AML-193 (cell line): ENCODE data around the gene COA7.

ENCODE experiments used
- DNase-seq, 2 experiments: peaks; one replicate each; lab custom pipeline; 2025; lab: John Stamatoyannopoulos, UW

COA7 gene

DNA sequence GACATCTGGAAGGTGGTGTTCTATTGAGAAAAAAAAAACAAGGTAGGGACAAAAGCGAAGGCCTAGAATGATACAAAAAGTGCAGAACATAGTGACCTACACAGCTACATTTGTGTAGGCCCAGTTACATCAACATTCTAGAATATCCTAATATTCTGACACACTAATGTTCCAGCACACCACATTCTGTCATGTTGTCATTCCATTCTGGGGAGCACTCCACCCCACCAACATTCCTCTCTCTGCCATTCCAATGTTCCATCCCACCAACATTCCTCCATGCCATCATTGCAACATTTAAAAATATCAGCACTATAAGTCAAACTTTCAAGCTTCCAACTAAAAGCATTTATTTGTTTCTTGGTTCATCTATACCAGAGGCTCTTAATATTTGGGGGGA lies 28.5 kb downstream of the COA7 start:
- no peak for DNase-seq

DNA sequence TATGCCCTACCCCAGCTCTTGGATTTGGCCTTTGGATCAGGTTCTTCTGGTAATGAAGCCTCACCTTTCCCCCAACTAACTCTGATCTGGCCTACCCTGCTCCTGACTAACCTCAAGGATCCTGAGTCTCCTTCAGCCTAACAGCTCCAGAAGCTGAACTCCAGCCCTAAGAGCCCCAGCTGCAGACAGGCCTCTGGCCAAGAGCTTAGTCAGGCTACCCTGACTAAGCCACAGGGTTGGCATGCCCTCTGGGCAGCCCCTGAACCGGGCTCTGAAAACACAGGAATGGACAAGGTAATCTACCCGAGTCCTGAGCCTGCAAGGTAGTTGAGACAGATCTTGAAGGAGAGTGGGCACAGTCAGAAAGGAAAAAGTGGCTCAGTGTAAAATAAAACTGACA lies 29.4 kb downstream of the COA7 start:
- no peak for DNase-seq

DNA sequence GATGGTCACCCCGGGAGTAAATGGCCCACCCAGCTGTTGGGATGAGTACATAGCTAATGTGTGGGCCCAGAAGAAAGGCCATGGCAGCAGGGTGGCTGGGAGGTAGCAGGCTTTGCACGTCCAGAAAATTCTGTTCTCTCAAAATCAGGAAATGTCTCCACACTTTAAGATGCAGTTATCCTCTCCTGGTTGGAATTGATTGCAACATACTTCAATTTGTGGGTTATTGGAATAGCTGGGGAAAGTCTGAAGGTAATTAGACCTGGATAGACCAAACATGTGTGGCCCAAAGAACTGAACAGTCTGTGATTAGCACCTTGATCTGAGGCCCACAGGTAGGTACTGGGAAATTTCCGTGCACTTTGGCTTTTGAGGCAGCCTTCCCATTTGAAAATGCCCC lies 30.2 kb downstream of the COA7 start:
- DNase-seq = no peak

DNA sequence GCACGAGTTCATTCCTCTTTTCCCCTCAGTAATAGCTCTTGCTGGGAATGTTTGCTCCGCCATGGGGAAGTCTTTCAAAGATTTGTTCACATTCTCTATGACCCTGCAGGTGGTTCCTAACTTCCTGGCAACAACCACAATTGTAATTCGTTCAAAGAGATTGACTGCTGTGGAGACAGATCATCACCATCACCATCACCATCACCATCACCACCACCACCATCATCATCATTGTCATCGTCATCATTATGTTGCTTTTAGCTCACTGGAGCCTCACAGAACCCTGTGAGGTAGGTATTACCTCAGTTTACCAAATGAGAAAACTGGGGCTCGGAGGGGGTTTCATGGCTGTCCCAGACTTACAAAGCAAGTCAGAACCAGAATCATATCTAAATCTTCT lies 30.9 kb downstream of the COA7 start:
- DNase-seq = no peak

DNA sequence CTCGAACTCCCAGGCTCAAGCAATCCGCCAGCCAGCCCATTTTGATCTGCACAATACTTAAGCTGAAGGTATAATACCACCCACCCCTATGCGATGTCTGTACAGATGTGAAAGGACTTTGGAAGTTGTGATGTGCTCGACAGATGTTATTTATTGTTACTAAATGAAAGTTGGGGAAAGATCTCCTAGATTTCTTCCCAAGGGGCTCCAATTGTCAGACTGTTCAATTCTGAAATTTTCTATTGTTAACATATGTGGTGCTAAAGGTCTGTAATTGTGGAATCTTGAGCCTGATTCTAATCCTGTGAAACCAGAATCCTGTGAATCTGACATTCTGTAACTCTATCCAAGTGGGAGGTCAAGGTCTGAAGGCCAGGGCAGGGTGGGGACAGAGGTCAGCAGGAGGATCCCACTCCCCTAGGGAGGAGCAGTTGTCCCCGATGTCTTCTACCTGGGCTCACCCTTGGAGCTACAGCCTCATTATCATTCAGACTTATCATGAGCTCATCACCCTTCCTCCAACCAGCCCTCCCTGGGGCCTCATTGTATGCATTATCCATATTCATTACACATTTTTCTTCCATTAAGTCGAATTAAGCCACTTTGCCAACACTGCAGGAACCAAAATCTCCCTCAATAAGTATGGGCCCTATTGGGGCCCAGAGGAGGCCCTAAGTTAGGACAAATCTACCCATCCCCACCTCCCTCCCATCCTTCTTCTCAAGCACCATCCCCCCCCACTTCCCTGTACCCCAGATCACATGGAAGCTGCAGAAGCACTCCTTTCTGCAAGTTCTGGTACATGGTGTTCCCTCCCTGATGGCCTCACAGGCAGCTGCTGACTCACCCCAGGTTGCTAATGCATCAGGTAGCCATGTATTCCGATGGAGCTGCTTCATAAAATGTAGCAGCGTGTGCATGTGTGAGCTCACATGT lies 32.9 kb downstream of the COA7 start:
- no peak for DNase-seq

DNA sequence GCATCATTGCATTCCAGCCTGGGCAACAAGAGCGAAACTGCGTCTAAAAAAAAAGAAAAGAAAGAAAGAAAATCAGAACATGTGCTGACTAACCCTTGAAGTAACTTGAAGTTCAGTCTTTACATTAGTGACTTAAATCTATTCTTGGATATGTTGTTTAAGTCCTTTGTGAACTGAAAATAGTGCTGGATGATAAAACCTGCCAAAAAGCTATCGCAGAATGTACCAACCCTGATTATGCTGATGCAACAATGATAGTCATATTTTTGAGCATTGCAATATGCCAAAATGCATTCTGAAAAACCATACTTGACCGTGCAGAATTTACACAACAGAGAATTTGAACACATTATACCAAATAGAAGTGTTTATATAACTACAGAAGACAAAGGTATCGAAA lies 34.4 kb downstream of the COA7 start:
- DNase-seq = no peak

DNA sequence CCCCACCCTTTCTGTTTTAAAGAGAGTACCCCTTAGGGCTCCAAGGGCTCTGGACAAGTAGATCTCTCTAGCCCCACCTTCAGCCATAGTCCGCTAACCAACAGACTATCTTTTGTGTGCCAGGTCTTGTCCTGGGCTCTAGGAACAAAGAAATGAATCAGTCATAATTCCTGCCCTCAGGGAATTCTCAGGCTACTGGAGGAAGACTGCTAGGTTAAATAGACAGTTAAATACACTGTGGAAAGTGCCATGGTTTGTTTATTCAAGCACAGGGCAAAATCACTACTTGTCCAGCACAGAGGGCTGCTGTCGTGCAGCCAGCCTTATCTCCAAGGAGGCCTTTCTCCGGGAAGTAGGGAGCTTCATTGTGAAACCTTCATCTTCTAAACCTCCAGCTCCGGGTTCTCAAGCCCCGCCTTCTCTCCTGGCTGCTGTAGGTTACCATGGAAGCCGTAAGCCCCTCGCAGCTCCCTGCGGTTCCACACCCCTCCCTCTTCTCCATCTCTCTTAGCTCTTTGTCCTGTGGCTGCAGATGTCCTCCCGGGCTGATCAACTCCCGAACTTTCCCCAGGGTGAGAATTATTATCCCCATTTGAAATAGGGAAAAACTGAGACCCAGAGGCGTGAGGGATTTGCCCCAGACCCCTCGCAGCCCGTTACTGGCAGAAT lies 35.4 kb downstream of the COA7 start:
- no peak for DNase-seq

DNA sequence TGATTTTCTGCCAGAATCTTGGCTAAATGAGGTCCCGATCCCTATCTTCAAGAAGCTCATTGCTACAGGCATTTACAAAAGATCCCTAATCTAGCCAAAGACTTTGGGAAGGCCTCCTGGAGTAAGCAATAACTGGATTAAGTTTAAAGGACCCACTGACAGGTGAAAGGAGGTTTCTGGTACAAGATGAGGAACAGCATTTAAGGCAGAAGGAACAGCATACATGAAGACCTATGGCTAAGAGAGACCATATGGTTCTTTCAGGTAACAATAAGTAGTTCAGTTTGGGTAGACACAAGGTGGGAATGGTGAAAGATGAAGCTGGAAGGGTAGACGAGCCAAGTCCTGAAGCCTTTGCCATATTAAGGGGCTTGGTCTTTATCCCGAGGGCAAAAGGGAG lies 37.3 kb downstream of the COA7 start:
- no peak for DNase-seq

DNA sequence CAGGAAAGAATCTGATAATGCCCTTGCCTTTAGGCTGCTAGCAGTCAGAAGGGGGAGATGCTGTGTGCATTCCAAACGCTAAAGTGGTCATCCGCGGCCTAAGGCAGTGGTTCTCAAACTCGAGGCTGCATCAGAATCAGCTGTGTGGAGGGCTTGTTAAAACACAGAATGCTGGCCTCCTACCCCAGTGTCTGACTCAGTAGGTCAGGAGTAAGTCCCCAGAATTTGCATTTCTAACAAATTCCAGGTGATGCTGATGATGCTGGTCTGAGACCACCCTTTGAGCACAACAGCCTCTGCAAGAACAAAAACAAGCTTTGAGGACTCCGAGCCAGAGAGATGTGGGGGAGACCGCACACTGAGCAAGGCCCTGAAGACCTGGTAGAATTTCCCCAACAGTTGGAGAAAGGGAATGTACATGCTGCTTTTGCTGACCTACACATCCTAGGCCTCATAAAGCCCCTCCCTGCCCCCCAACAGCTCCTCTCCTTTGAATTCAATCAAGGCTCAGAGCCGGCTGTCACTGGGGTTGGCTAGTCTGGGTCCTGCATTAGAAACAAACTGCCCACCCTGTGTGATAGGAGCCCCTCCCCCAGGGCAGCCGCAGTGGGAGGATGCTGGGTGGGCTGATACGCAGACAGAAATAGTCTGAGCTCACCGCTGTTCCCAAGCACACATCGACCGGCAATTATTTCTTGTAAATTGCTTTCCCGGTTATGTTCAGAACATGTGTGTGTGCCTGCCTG lies 38.1 kb downstream of the COA7 start:
- no peak for DNase-seq

DNA sequence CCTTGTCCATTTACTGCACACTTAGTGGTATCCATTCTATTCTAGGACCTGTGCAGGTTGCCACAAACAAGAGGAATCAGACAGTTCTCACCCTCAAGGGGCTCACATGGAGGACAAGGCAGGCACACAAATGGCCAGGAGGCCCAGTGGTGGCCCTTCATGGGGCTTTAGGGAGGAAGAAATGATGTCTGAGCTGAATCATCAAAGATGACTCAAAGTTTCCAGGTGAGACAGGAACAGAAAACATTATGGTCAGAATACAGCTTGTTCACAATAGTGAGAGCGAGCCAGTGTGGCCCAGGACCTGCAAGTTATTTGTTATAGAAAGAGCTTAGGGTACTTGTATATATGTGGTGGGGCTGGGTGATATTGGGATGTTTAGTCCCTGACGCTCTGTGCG lies 38.8 kb downstream of the COA7 start:
- no peak for DNase-seq

DNA sequence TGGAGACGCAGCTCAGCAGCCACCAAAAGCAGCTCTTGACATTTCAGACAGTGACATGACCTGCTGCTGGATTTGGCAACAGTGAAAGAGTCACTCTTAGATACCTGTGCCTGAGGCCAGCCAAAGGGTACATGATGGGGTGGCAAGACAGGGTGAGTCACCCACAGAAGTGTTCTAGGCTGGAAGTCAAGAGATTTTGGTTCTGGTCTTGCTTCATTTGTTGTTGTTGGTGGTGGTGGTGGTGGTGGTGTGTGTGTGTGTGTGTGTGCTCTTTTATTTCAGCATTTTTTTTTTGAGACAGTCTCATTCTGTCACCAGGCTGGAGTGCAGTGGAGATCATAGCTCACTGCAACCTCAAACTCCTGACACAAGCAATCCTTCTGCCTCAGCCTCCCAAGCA lies 39.4 kb downstream of the COA7 start:
- DNase-seq = no peak

DNA sequence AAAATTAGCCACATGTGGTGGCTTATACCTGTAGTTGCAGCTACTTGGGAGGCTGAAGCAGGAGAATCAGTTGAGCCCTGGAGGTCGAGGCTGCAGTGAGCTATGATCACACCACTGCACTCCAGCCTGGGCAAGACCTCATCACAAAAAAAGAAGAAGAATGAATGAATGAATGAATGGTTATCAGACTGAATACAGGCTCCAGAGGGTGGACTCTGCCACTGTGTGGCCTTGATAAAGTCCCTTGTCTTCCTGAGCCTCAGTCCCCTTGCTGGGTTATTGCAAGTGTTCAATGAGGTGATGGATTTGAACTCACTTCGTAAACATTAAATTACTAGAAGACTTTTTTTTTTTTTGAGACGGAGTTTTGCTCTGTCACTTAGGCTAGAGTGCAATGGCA lies 40.4 kb downstream of the COA7 start:
- no peak for DNase-seq

DNA sequence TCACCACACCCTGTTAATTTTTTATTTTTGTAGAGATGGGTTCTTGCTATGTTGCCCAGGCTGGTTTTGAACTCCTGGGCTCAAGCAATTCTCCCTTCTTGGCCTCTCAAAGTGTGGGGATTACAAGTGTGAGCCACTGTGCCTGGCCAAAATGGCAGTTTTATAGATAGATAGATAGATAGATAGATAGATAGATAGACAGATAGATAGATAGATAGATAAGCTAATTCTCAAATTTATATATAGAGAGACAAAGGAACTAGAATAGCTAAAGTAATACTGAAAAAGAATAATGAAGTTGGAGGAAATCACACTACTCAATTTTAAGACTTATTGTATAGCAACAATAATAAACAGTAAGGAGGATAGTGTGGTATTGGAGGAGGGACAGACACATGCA lies 44.1 kb downstream of the COA7 start:
- DNase-seq = no peak

DNA sequence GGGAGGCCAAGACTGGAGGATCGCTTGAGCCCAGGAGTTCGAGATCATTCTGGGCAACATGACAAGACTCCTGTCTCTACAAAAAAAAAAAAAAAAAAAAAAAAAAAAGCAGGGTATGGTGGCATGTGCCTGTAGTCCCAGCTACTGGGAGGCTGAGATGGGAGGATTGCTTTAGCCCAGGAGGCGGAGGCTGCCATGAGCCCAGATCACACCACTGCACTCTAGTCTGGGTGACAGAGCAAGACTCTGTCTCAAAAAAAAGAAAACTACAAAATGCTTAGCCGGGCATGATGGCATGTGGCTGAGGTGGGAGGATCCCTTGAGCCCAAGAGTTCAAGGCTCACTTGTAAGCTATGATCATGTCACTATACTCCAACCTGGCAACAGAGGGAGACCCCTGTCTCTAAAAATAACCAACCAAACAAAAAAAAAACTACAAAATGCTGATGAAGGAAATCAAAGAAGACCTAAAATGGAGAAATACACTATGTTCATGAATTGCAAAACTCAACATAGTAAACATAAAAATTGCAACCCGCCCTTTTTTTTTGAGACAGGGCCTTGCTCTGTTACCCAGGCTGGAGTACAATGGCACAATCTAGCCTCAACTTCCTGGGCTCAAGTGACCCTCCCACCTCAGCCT lies 44.8 kb downstream of the COA7 start:
- no peak for DNase-seq

DNA sequence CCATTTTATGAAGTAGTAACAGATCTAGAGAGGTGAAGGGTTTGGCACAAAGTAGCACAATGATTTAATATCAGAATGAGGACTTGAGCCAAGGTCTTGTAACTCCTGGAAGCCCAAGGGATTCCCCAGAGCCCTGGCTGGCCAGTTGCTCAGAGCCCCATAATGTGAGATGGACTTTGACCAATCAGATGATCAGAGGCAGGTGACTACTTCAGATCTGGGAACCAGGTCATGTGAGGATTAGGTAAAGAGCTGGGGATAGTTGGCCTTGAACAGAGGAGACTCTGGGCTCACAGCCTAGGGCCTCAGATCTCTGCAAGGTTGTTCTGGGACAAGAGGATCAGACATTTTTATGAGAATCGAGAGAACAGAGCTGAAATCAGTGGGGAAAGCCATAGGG lies 46.2 kb downstream of the COA7 start:
- DNase-seq = no peak

DNA sequence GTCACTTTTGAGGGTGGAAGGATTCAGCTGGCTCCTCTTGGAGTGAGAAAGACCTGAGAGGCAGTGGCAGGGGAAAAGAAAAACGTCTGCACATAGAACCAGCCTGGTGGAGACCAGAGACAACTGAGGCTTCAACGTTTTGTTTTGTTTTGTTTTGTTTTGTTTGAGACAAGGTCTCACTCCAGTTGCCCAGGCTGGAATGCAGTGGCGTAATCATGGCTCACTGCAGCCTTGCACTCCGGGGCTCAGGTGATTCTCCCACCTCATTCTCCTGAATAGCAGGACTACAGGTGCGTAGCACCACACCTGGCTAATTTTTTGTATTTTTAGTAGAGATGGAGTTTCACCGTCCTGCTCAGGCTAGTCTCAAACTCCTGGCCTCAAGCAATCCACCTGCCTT lies 52.9 kb downstream of the COA7 start:
- DNase-seq = no peak

DNA sequence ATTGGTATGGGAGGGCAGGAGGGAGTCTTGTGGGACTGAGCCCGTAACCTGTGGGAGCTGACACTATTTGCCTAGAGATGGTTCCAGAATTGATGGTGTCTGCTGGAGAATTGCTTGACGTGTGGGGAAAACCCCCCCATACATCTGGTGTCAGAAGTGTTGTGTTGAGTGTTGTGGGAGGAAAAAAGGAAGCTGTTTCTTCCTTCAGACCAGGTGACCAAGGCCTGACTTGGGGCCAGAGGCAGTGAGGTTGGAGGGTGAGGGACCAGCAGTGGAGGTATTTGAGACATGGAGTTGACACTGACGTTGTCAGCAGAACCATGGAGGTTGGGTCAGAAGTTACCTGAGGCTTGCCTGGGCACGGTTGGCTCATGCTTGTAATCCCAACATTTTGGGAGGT lies 56.8 kb downstream of the COA7 start:
- DNase-seq = no peak

DNA sequence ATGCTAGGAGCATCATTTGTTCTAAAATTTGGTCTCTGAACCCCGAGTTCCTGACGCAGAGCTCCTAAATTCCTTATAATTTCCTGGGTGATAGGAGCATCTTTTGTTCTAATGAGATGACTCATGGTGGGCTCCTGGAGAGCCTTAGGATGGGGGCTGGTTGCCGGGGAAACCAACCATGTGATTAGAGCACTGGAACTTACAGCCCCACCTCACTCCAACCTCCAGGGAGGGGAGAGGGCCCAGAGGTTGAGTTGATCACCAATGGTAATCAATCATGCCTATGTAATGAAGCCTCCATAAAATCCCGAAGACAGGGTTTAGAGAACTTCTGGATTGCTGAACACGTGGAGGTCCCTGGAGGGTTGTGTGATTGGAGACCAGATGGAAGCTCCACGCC lies 57.5 kb downstream of the COA7 start:
- DNase-seq = no peak

DNA sequence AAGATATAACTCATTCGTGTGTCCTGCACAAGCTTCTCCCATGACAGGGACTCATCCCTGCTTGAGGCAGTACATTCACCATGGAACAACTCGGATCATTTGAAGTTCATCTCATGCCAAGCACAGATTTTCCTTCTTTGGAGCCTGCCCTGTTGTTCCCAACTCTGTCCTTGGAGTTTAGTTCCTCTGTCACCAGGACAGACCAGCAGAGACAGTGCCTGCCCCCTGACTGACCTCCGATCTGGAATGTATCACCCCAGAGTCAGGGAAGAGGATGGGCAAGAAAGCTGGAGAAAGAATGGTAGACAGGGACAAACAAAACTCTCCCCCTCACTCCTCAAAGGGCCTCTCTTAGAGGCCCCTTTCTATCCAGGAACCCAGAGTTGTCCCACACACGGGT lies 60.2 kb downstream of the COA7 start:
- no peak for DNase-seq

DNA sequence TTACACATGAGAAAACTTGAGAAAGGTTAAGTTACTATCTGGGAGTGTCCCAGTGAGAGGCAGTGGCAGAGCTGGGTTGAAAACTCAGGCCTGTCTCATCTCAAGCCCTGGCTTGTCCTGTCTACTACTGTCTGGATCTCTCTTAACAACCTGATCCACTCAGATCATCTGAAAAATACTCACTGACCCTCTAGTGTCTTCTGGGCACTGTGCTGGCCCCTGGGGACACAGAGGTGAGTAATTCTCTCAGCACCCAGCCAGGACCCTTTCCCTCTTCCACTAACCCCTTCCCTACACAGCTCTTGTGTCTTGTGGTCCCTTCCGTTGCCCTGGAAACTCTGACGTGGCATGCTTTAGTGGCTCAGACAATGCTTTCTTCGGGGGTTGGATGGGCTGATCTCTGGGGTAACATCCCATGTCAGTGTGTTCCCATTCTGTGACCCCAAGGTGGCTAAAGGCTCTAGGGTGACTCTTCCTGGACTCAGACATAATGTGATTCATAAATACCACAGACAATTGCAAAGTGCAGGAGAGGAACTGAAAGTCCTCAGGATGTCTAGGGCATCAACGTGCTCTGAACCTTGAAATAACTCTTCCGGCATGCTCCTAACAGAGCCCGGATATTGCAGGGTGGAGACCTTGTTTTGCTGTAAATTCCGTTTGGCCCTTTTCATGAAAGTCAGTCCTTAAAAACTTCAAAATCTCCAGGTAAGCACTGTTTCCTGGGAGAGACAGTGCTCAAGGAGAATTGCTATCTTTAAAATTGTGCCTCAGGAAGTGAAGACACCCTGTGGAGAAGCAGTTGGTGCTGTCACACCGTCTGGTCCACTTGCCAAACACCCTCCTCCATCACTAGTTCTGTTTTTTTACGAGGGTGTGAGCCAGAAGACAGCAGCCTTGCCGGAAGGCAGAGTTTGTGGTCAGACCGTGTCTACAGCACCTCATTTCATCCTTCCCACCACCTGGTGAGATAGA lies 61.1 kb downstream of the COA7 start:
- DNase-seq = peak; percentile 94 to 97
